Stimulated activated CD8-positive, alpha-beta memory T cell treated with anti-CD3 and anti-CD28 coated beads, Interleukin-15, amount 100 ng/mL, for 4 hours (primary cell): ENCODE results near the gene DLG2.

Experiments
- DNase-seq, 2 donors: peaks; one replicate each; pipeline ENCODE4 v3.0.0-alpha.2; 2020; ENCODE audit warnings: low read depth in 2 of 2

Gene DLG2

DNA sequence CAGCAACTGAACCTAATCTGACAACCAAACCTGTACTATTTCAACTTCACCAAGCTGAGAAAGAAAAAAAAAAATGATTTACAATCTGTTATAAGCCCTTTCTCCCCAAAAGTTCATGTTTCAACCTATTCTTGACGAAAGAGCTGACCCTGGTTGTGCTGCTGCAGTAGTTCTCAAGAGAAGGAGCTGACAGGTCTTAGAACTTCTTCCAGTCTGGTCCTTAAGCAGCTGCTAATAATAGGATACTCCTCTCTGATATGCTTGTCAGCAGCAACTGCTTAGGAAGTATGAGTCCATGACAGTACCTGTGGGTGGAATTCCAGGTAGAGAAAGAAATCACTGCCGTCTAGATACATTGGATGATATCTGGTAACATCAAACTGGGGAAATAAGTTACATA lies 1605.9 kb downstream of the DLG2 start:
- DNase-seq, result no peak

DNA sequence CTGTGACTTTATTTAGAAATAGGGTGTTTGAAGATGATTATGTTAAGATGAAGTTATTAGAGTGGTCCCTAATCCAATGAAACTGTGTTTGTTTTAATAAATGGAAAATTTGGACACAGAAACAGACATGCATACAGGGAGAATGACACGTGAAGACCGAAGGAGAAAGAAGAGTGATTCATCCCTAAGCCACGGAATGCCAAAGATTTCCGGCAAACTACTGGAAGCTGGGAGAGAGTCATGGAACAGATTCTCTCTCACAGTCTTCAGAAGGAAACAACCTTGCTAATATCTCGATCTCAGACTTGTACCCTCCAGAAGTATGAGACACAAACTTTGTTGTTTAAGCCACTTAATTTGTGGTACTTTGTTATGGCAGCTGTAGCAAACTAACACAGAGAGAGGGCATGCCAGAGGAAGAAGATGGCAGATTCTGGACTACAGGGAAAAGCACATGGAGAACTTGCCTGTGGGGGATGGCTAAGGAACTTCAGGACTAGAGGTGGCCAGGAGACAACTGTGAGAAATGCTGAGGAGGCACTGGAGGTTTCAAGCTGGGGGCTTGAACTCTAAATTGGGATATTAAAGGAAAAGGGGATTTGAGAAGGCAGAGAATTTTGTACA lies 1607.5 kb downstream of the DLG2 start:
- DNase-seq, result no peak

DNA sequence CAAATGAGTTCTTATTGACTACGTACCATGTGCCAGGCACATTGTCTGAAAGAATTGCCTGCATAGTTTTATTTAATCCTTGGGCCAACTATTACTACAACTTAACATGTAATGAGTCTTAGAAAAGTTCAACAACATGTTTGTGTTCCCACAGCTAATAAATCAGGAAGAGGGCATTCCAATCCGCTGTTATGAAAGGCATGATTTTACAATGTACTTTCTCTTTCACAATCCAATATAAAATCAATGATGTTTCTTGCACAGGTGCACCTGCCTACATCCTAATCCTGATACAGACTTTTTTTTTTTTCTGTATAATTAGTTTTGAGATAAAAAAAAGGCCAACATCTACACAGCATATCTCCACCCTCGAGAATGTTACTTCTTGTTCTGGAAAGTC lies 1612.6 kb downstream of the DLG2 start:
- DNase-seq, result no peak

DNA sequence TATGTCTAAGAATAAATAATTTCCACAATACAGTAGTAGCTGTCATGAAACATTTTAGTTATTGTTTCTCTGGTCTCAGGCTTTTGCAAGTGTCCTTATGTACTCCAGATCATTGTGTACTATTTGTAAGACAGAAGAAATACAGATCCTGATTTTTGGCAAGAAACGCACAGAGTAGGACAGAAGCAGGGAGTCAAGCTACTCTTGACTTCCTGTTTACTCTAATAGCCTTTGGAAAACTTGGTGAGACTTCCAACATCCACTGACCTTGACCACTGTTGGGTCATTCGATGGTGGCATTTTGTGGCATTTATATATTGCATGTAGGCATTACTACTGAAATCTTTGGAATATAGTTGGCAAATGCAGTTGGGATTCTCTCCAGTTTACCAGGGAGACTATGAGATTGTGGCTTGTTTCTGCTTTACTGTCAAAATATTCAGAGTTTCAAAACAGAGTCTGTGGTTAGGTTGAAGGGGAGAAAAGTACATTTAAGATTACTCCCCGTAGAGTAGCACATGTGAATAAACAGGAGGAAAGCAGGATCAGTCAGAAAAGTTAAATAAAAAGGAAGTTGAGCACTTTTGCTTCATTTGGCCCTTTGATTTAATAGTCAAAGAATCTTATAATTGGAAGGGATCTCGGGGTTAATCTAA lies 1614.8 kb downstream of the DLG2 start:
- DNase-seq, result no peak

DNA sequence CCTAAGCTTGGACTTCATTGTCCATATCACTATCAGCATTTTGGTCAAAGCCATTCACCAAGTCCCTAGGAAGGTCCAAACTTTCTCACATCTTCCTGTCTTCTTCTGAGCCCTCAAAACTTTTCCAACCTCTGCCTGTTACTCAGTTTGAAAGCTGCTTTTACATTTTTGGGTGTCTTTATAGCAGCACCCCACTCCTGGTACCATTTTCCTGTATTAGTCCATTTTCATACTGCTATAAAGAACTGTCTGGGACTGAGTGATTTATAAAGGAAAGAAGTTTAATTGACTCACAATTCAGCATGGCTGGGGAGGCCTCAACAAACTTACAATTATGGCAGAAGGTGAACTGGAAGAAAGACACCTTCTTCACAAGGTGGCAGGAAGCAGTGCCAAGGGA lies 1624.0 kb downstream of the DLG2 start:
- no peak for DNase-seq

DNA sequence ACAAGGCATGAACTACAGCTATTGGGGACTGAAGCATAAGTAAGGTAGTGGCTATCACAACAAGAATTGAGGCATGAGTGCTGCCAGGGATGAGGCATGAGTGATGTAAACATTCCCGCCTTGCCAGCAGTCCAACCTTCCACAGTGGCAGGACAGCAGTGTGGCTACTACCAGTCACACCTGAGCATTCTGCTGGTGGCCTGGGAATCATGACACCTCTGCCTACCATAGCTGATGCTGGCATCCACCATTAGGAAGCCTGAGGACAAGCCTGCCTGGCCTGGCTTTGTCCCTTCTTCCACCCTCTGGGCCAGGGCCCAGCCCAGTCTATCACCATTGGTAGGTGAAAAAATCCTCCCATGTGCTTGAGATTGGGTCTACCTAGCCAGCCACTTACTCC lies 1628.2 kb downstream of the DLG2 start:
- no peak for DNase-seq

DNA sequence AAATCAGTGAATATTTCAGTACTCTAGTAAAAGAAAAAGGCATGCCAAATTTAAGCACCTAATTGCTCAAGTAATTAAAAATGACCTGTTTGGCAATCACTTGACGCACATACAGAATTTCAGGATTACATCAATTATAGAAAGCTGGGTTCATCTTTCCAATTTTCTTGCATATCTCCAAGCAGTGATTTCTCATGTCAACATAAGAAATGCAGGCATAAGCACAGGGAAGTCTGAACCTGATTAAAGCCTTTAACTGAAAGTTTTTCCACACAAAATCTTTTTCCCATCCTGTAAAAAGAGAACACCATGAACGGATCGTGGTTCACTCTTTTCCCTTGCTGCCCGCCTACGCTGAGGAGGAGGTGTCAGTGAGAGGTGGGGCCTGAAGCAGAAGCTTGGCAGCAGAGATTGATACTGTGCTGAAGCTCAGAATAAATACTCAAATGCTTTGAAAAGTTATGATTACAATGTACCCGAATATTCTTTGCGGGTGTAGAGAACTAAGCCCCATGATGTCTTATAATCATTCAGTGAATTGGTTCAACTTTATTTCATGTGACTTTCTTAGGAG lies 1636.9 kb downstream of the DLG2 start:
- no peak for DNase-seq

DNA sequence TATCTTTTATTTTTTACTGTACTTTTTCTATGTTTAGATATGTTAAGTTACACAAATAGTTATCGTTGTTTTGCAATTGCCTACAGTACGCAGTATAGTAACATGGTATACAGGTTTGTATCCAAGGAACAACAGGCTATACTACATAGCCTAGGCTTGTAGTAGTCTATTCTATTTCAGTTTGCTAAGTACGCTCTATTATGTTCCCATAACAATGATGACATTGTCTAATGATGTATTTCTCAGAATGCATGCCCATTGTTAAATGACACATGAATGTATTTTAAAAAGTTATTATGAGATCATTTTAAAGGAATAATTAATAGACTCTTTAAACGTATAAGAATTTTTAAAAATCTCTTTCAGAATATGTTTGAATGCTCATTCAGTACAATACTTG lies 1644.3 kb downstream of the DLG2 start:
- no peak for DNase-seq

DNA sequence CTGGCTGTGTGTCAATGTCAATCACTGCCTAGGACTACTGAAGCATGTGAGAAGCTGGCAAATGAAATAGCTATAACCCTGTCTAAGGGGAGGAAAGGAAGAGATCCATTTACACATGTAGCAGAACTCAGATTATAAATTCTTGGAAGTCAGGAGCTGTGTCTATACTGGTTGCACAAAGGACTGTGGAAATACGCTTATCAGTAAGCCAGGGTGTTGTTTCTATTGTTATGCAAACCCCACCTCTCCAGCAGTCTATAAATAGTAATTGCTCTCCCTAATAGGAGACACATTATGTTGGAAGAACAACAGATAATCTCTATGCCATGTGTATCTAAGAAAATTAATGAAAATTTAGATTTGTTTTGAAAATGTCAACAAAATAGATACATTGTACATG lies 1647.6 kb downstream of the DLG2 start:
- no peak for DNase-seq

DNA sequence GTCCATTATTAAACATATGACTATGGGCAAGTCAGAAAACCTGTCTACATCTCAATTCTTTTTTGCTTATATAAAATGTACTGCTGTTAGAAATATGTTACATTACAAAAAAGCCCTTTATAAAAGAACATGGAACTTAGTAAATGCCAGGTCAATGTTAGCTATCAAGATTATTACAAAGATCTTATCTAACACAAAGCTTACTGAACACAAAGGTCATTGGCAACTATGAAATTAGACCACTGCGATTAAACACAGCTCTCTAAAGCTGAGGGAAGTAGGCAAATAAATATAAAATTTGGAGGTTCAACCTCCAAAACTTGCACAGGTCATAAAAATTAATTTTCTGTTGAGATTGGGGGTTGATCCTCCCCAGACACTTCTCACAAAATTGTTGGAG lies 1648.2 kb downstream of the DLG2 start:
- DNase-seq, result no peak

DNA sequence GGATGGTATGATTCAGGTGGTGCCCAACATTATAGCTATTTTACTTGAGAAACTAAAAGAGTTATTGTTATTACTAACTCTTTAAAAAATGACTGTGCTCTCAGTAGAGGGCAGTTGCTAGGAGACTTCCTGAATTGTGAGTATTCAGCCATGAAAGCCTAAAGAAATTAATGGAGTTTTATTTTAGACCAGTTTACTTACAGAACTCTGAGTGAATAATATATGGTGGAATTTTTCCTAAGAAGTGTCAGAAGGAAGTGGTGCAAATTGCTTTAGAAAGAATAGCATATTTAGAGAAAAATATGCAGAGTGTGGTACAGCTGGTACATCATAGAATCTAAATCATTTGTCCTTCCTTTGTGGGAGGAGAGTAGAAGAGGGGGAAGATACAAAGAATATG lies 1651.1 kb downstream of the DLG2 start:
- DNase-seq, result no peak

DNA sequence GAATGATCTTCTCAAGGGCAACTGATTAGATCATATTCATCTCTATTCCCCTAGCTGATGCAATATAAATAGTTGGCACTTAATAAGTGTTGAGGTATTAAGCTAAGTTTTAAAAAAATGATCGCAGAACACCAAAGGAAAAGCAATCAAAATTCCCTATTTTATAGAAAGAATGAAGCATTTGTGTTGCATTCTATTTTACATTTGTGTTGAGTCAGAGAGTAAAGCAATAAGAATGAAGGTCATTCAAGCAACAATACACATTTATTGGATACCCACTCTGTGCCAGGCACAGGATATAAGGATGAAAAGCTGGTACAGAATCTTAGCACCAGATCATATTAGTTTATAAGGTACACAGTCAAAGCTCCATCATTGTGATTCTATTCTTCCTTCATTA lies 1654.6 kb downstream of the DLG2 start:
- DNase-seq, result no peak

DNA sequence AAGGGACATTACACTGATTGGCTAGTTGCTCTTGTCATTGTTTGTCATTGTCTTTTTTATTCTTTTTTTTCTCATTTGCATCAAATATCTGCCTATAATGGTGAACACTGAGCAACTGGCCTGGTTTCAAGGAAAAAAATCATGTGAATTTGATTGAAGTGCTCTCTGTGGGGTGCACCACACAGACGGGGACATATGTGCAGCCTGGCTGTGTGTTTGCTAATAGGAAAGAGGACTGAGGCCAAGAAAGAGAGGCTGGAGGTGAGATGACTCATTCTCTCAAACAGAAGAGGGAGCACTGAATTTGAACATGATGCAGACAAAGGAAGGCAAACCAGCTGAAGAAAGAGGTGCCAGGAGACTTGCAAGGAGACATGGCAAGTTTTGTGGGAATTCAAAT lies 1656.1 kb downstream of the DLG2 start:
- no peak for DNase-seq

DNA sequence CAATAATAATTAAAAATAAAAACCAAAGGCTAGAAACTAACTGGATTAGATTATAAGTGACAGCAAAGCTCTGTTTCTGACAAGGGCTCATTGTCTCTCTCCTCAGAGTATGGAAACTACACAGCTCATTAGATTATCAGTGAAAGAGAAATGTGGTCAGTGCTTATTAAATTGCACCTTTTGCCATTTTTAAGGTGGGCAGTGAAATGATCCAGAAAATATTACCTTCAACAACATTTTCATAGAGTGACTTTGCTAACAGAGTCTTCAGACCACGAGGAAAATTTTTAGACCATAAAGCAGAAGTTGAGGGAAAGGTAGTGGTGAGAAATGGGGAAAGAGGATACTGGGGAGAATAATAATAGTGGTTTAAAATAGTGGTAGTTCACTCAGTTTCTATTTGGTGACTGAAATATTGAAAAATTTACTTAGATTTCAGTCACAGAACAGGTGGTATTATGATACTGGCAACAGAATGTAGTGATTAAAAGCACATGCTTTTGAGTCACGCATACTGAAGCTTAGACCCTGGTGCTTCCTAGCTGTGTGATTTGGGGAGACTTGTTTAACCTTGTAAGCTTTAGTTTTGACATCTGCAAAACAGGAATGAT lies 1657.0 kb downstream of the DLG2 start:
- DNase-seq, result no peak

DNA sequence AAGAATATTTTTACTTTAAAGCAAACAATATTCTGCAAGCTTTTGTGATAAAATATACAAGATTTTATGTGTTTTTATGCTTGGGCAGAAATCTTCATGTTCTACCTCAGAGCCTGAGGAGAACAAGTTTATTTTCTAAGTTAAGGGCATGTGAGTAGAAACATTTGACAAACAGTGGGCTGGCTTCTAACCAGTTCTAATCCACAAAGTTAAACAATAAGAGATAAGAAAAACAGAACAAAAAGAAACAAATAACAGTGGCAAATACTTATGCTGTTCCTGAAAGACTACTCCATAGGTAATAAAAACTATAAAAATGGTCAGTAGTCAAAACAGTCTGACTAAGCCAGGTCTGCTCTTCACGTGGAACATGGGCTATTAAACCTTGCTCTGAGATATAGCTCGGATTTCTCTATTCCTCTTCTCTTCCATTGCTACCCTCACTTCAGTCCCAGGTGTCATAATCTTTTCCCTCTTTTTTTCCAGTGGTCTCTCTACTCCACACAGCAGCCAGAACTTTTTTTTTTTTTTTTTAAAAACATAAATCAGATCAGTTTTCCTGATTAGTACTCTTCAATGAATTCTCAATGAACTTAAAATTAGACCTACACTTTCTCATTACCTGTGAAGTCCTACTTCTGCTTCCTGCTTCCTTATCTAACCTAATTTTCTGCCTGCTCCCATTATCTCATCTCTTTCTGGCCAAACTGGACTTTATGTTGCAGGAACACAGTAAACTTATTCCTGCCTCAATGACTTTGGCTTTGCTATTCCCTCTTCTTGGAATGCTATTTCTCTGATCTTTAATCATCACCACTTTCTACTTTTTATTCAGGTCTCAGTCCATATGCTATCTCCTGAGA lies 1669.9 kb downstream of the DLG2 start:
- no peak for DNase-seq

DNA sequence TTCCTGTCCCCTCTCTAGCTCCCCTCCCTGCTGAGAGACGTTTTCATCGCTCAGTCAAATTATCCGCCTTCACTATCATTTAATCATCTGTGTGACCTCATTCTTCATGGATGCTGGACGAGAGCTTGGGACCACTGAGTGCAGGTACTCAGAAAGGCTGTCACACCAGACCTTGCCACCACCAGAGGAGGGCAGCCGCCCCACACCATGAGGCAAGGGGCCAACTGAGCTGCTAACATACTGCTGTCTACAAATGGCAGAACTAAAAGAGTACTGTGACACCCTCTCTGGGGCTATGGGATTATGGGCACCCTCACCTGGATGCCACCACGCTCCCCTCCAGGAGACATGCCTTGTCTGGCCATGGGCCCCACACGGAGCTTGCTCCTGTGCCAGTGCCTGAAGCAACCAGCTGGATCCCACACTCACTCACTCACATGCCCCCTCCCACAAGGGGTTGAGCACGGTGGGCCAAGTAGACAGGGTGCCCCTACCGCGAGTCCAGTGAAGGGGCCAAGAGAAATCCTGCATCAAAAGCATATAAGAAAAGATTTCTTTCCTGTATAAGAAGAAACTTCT lies 1670.9 kb downstream of the DLG2 start:
- DNase-seq, result no peak

DNA sequence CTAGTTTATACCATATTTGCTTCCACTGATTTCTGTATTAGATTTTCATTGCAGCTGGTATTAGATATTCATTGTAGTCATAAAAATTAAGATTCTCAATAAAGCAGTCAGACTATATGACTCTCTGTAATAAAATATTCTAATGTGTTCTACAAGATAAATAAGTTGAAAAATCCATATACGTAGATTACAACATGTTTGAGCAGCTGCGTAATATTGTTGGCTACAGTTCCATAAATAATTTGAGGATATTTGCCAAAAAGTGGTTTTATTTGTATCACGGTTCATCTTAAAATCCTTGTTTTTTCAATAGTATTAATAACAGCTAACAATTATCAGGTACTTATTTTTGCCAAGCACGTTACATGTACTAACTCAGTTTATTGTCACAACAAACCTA lies 1672.4 kb downstream of the DLG2 start:
- DNase-seq, result no peak

DNA sequence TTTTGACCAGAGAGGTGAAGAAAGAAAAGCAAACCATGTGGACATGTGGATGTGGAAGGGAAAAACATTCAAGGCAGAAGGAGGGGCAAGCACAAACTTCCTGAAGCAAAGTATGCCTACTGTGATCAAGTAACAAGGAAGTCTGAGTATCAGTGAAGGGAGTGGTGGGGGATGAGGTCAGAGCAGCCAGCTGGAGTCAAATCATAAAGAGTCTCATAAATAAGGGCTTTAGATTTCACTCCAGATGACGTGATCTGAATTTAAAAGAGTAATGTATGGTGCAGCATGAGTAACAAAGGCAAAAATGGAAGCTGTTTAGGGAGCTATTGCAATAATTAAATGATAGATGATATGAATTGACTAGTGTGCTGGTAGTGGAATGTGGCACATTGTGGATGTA lies 1675.6 kb downstream of the DLG2 start:
- DNase-seq, result no peak

DNA sequence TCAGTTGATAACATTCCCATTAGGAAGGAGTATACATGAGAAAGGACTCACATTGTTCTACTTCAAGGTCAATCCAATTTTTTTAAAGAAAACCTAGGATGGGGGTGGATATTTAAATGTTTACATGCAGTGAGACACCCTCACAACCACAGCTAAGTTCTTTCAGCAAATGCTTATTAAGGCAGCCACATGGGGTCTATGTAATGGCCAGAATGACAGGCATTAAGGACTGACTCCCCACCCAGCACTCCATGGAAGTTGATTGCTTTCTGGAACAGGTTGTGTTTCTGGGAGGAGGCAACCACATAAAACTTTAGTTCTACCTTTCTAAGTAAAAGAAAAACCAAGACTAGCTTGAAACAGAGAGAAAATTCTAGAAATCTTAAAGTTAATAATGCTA lies 1678.9 kb downstream of the DLG2 start:
- DNase-seq, result no peak

DNA sequence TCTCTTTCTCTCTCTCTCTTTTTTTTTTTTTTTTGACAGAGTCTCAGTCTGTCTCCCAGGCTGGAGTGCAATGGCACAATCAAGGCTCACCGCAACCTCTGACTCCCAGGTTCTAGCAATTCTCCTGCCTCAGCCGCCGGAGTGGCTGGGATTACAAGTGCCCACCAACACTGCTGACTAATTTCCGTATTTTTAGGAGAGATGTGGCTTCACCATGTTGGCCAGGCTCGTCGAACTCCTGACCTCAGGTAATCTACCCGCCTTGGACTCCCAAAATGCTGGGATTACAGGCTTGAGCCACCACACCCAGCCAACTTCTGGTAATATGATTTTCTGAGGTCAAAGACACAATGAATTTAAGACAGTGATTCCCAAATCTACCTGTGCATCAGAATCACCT lies 1681.2 kb downstream of the DLG2 start:
- DNase-seq, result no peak

DNA sequence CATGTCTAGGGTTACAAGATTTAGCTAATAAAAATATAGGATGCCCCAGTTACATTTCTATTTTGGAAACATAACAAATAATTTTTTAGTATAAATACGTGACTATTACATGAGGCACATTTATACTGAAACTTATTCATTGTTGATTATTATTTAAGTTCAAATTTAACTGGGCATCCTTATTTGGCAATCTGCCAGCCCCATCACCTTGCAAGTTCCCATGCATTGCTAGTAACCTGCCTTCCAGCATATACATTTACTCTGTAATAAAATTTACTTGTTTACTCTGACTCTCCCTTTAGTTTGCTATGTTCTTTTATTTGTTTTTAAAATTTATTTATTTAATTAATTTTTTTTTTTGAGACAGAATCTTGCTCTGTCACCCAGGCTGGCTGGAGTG lies 1686.1 kb downstream of the DLG2 start:
- no peak for DNase-seq

DNA sequence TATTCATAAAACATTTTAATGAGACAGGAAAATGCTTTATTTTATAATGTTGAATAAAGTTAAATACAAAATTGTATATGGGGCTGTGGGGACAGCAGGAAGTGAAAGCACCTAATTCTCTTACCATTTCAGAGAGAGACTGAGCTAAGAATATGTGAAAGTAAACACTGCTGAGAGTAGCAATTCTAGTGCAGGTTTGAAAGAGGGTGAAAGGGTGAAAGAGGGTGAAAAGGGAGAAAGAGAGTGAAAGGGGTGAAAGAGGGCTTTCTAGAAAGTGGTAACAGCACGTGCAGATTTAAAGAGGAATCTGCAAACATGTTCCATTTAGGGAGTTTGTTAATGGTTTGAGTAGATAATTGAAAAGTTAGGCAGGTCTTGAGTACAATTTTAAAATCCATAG lies 1689.0 kb downstream of the DLG2 start:
- no peak for DNase-seq
